BE2C (cell line): Measurements from ENCODE around the gene INO80.

Source experiments
- DNase-seq: peaks from one replicate; pipeline ENCODE4 v3.0.0-alpha.2; 2020
- H3K27me3 ChIP-seq: fragments of 250-450 bp; sonication (Bioruptor Pico); 2 replicates; pipeline ENCODE4 v1.5.1; 2020; ENCODE audit warnings: mild to moderate bottlenecking
- H3K36me3 ChIP-seq: fragments of 250-450 bp; sonication (Bioruptor Pico); 2 replicates; pipeline ENCODE4 v1.5.1; 2020; ENCODE audit warnings: mild to moderate bottlenecking
- H3K4me1 ChIP-seq: fragments of 250-450 bp; sonication (Bioruptor Pico); 2 replicates; pipeline ENCODE4 v1.5.1; 2020
- H3K4me3 ChIP-seq: 2 replicates; pipeline ENCODE4 v1.5.1; 2011; ENCODE audit warnings: low read depth, low read length
- H3K9me3 ChIP-seq: fragments of 250-450 bp; sonication (Bioruptor Pico); 2 replicates; pipeline ENCODE4 v1.5.1; 2020
- CTCF ChIP-seq: IDR thresholded peaks from 2 replicates; pipeline ENCODE4 v1.5.1; 2012; ENCODE audit warnings: mild to moderate bottlenecking, low read depth, low read length

INO80 gene

GRCh38 chr15:41122849-41123248 lies 6.8 kb upstream of the INO80 start:
- Histone ChIP-seq H3K27me3 (no peaks in the 10 kb centered on the region), H3K4me1 (no peaks in the 10 kb centered on the region), H3K36me3 (no peaks in the 10 kb centered on the region), H3K9me3 (no peaks in the 10 kb centered on the region), H3K4me3 (no peak overlapping the region)
- TF ChIP-seq CTCF, result no peak
- DNase-seq, result no peak

GRCh38 chr15:41121951-41122350 lies 5.9 kb upstream of the INO80 start:
- no peak for DNase-seq
- Histone ChIP-seq H3K4me3 (no peak overlapping the region), H3K9me3 (no peaks in the 10 kb centered on the region), H3K27me3 (no peaks in the 10 kb centered on the region), H3K4me1 (no peaks in the 10 kb centered on the region), H3K36me3 (no peaks in the 10 kb centered on the region)
- TF ChIP-seq CTCF, result no peak

- DNase-seq, result no peak
- TF ChIP-seq CTCF, result no peak
- no peaks in the 10 kb centered on the region for H3K27me3 ChIP-seq
- no peaks in the 10 kb centered on the region for H3K4me1 ChIP-seq
- peak overlapping the region; percentile 98 for H3K4me3 ChIP-seq
- peaks cover 13% of the 10 kb centered on the region for H3K36me3 ChIP-seq
- H3K9me3 ChIP-seq, result no peaks in the 10 kb centered on the region
Measured at GRCh38 chr15:41116962-41117252, 827 bp upstream of the INO80 start.

- H3K4me1 ChIP-seq, result no peaks in the 10 kb centered on the region
- DNase-seq, result no peak
- peaks cover 13% of the 10 kb centered on the region for H3K36me3 ChIP-seq
- no peak for TF ChIP-seq CTCF
- H3K4me3 ChIP-seq, result peak overlapping the region; percentile 98
- H3K9me3 ChIP-seq, result no peaks in the 10 kb centered on the region
- H3K27me3 ChIP-seq, result no peaks in the 10 kb centered on the region
Measured at GRCh38 chr15:41115652-41116115, 396 bp downstream of the INO80 start.

GRCh38 chr15:41115161-41115651 lies 874 bp downstream of the INO80 start:
- peak; percentile 24 for DNase-seq
- Histone ChIP-seq H3K4me3 (peak overlapping the region; percentile 98), H3K27me3 (no peaks in the 10 kb centered on the region), H3K9me3 (no peaks in the 10 kb centered on the region), H3K4me1 (no peaks in the 10 kb centered on the region), H3K36me3 (peaks cover 17% of the 10 kb centered on the region)
- TF ChIP-seq CTCF, result peak; percentile 50

- no peak for TF ChIP-seq CTCF
- H3K4me1 ChIP-seq, result no peaks in the 10 kb centered on the region
- H3K36me3 ChIP-seq, result peaks cover 50% of the 10 kb centered on the region
- no peak overlapping the region for H3K4me3 ChIP-seq
- no peak for DNase-seq
- H3K27me3 ChIP-seq, result no peaks in the 10 kb centered on the region
- no peaks in the 10 kb centered on the region for H3K9me3 ChIP-seq
Measured at GRCh38 chr15:41106947-41107346, 9.1 kb downstream of the INO80 start.
